Spinal cord (tissue), 10 donors: Measurements from ENCODE around the gene CAPN7. TPM values are rescaled to one million over a fixed set of nuclear protein-coding genes. Genes with fewer than 3 reads are reported as not detected.

Experiments used
- DNase-seq, 6 donors: peaks; one replicate each; pipeline versions ENCODE4 v3.0.0 to v3.0.0-alpha.2; 2013 to 2015; ENCODE audit warnings: low spot score in 6 of 6, low read depth in 4 of 6
- H3K27ac ChIP-seq: one replicate; pipeline ENCODE4 v1.5.1; 2013; ENCODE audit warnings: low read depth, low read length, control low read depth
- H3K27me3 ChIP-seq: one replicate; pipeline ENCODE4 v1.6.1; 2013; ENCODE audit warnings: low read length; ENCODE audit not compliant: control insufficient read depth, insufficient read depth
- H3K36me3 ChIP-seq: one replicate; pipeline ENCODE4 v1.6.1; 2013; ENCODE audit warnings: low read length; ENCODE audit not compliant: control insufficient read depth, insufficient read depth
- H3K4me1 ChIP-seq: one replicate; pipeline ENCODE4 v1.6.1; 2013; ENCODE audit warnings: low read length; ENCODE audit not compliant: control insufficient read depth, insufficient read depth
- H3K4me3 ChIP-seq: one replicate; pipeline ENCODE4 v1.5.1; 2013; ENCODE audit warnings: low read depth, low read length, control low read depth
- H3K9me3 ChIP-seq: one replicate; pipeline ENCODE4 v1.6.1; 2013; ENCODE audit warnings: low read length; ENCODE audit not compliant: control insufficient read depth, insufficient read depth
- WGBS: methylation state at CpG from one replicate; pipeline ENCODE4 v1.1.5; 2013; ENCODE audit warnings: missing lambda C conversion rate; ENCODE audit not compliant: insufficient coverage; 5-methylcytosine and 5-hydroxymethylcytosine counted together
- polyA plus RNA-seq, 2 donors: library from polyadenylated mRNA; unstranded; fragments of 120-200 nt; gene quantifications; one replicate each; pipeline ENCODE4 v1.2.1, GENCODE V29; 2013; ENCODE audit not compliant: insufficient read length in 2 of 2
- total RNA-seq, 2 donors: library from RNA; depleted of rRNA in 1 of 2; stranded (reverse); fragments of 120-200 nt in 1 of 2; fragments of >200 nt in 1 of 2; gene quantifications; one replicate each; pipeline versions ENCODE4 v1.2.3 to v1.2.4, GENCODE V29; 2013 to 2014
- donor health status: healthy.

The CAPN7 gene
- total and polyA plus RNA-seq, 4 donors = 36.3 to 59.4 (median 41.4) TPM

DNA sequence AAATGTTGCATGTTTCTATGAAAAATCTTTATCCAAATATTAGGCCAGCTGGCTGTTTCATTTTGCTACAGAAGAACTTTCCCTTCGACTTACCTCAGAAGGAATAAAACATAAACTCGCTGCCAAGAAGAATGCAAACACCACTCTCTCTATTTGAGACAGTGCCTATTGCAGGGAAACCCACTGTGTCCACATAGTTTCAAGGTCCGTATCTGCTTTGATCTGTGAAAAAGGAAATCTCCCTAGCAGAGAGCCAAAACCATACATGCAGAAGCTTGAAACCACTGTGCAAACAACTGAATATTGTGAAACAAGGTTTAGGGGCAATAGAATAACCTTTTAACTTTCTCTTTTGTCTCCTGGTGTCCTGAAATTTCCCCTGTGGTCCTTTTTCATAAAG is 35.0 kb upstream of the CAPN7 start:
- DNase-seq = peak in 1 of 6 donors; percentile 52
- Histone ChIP-seq H3K27me3 (no peaks in the 10 kb centered on the region), H3K36me3 (no peaks in the 10 kb centered on the region), H3K9me3 (no peaks in the 10 kb centered on the region), H3K4me3 (no peak overlapping the region), H3K27ac (peak overlapping the region; percentile 2), H3K4me1 (no peaks in the 10 kb centered on the region)
- WGBS = 45% methylated on average over 3 of the region's 3 CpGs

DNA sequence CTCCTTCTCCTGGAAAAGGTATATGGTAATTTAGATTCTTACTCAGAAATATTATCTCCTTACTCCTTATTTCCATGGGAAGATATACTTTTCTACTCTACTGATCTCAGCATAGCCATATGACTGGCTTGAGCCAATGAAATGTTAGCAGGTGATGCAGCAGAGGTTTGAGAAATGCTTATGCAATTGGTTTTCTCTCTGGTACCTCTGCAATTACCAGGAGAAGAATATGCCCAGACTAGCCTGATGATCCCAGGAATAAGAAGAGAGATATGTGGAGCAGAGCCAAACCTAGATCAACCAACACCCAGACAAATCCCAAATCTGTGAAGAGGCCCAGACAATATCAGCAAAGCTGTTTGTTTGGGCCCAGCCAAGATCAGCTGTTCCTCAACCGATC is 33.2 kb upstream of the CAPN7 start:
- H3K9me3 ChIP-seq = no peaks in the 10 kb centered on the region
- H3K27ac ChIP-seq = no peak overlapping the region
- no peaks in the 10 kb centered on the region for H3K36me3 ChIP-seq
- H3K4me1 ChIP-seq = no peaks in the 10 kb centered on the region
- no peak for DNase-seq
- H3K4me3 ChIP-seq = no peak overlapping the region
- no peaks in the 10 kb centered on the region for H3K27me3 ChIP-seq
- 89% methylated on average over 1 of the region's 1 CpG for WGBS

DNA sequence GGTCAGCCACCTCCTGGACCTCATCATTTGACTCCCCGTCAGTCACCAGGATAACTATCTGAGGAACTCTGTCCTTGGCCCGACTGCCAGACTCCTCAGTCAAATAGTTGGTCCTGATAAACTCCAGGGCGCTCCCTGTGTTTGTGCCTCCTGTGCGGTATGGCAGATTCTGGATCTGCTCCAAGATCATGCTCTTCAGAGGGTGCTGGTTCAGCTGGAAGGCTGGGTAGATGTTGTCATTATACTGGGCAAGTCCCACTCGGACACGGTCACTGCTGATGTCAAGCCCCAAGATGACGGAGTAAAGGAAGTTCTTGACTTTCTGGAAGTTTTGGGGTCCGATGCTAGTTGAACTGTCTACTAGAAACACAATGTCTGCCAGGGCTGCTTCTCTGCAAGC is 31.1 kb upstream of the CAPN7 start:
- Histone ChIP-seq H3K9me3 (no peaks in the 10 kb centered on the region), H3K36me3 (no peaks in the 10 kb centered on the region), H3K27ac (no peak overlapping the region), H3K4me1 (no peaks in the 10 kb centered on the region), H3K27me3 (no peaks in the 10 kb centered on the region), H3K4me3 (no peak overlapping the region)
- WGBS = 87% methylated on average over 8 of the region's 8 CpGs
- DNase-seq = no peak

DNA sequence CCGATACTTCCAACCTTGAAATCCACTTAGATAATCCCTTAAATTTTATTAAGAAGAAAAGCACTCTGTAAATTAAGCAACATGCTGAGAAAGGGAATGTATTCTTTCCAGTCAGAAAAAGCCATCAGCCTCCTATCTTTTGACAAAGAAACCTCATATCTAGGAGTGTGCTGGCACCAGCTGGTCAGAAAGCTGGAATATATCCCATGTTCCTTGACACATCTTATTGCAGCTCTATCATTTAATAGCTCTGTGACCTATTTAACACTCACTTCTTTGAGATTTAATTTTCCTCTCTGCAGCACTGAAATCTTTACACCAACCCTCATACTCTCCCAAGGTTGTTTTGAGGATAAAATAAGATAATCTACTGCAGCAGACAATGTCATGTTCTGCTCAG is 30.4 kb upstream of the CAPN7 start:
- H3K27ac ChIP-seq = no peak overlapping the region
- H3K27me3 ChIP-seq = no peaks in the 10 kb centered on the region
- peak in 1 of 6 donors; percentile 32 for DNase-seq
- no CpG with 5 or more reads among the region's 1 CpG for WGBS
- no peaks in the 10 kb centered on the region for H3K36me3 ChIP-seq
- H3K9me3 ChIP-seq = no peaks in the 10 kb centered on the region
- H3K4me1 ChIP-seq = no peaks in the 10 kb centered on the region
- H3K4me3 ChIP-seq = no peak overlapping the region

DNA sequence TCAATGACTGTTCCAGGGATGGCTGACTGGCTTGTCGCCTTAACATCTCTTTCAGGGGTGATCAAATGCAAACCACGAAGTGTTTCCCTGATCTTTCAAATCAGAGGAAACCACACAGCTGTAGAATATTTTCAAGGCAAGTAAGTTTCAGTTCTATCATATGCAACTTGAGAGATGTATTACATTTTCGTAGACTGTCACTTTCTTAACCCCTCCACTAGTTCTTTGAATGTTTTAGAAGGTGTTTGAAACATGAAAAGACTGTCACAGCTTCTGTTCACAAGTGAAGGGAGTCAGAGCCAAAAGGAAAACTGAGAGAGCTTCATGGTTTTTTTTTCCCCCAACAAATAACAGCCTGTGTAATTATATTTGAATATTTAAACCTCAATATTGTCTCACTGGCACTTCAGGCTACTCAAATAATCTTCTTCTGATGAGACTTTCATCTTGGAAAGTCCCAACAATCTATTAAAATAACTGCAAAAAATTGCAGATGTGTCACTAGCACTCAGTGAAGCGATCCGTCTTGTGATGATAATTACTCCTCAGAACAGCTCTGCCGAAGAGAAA is 25.9 kb upstream of the CAPN7 start:
- DNase-seq = no peak
- Histone ChIP-seq H3K27ac (no peak overlapping the region), H3K36me3 (no peaks in the 10 kb centered on the region), H3K4me3 (no peak overlapping the region), H3K4me1 (no peaks in the 10 kb centered on the region), H3K9me3 (no peaks in the 10 kb centered on the region), H3K27me3 (no peaks in the 10 kb centered on the region)
- 40% methylated on average over 2 of the region's 6 CpGs for WGBS

DNA sequence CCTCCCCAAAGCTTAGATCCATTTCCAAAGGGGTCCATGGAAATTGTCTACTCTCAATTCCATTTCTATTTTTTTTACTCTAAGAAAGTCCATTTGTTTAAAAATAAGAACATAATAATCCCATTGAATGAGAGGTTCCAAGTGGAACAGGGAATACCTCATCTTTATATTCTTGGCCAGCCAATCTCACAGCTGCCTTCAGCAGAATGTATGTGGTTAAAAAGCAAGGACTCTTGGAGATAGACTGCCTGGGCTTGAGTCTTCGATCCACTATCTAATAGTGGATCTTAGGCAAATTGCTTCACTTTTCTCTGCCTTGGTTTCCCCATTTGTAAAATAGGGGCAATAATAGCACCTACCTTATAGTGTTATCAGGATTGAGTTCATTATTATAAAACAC is 24.5 kb upstream of the CAPN7 start:
- H3K4me3 ChIP-seq = no peak overlapping the region
- no peak for DNase-seq
- H3K4me1 ChIP-seq = no peaks in the 10 kb centered on the region
- H3K36me3 ChIP-seq = no peaks in the 10 kb centered on the region
- no peaks in the 10 kb centered on the region for H3K27me3 ChIP-seq
- no peak overlapping the region for H3K27ac ChIP-seq
- no peaks in the 10 kb centered on the region for H3K9me3 ChIP-seq
- WGBS = no CpG with 5 or more reads among the region's 1 CpG

DNA sequence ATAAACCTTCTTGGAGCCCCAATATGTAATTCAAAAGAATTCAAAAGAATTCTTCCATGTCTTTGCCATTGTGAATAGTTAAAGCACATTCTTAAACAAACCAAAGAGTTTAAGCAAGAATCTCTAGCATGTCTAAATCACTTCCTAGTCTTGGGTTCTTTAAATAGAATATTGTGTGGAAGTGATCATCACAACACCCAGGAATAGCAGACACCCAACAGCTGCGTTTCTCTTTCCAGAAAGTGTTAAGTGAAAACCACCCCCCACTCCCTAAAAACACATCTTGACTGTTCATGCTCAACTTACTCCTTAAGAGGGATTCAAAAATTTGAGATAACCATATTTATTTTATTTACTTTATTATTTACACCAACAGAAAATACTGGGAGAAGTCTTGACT is 24.1 kb upstream of the CAPN7 start:
- Histone ChIP-seq H3K4me3 (no peak overlapping the region), H3K9me3 (no peaks in the 10 kb centered on the region), H3K36me3 (no peaks in the 10 kb centered on the region), H3K27me3 (no peaks in the 10 kb centered on the region), H3K4me1 (no peaks in the 10 kb centered on the region), H3K27ac (no peak overlapping the region)
- no peak for DNase-seq
- no CpG with 5 or more reads among the region's 1 CpG for WGBS

DNA sequence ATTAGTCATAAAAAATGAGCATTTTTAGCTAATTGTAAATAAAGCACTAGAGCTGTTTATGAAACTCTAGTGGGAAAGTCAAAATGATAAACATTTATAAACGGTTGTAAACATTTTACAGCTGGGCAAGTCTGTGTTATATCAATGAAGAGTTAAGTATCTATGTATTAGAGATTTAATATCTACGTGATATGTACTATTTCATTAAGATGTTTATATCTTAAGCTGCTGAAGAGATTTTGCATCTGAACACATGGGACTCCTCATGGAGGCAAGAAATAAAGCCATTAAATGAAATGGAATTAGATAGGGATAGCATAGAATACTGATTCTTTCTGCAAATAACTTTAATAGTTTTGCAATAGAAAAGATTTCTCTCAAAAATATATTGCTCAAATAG is 23.0 kb upstream of the CAPN7 start:
- no peaks in the 10 kb centered on the region for H3K9me3 ChIP-seq
- no CpG with 5 or more reads among the region's 2 CpGs for WGBS
- DNase-seq = no peak
- H3K4me3 ChIP-seq = no peak overlapping the region
- no peaks in the 10 kb centered on the region for H3K4me1 ChIP-seq
- H3K27ac ChIP-seq = no peak overlapping the region
- H3K27me3 ChIP-seq = no peaks in the 10 kb centered on the region
- H3K36me3 ChIP-seq = no peaks in the 10 kb centered on the region

DNA sequence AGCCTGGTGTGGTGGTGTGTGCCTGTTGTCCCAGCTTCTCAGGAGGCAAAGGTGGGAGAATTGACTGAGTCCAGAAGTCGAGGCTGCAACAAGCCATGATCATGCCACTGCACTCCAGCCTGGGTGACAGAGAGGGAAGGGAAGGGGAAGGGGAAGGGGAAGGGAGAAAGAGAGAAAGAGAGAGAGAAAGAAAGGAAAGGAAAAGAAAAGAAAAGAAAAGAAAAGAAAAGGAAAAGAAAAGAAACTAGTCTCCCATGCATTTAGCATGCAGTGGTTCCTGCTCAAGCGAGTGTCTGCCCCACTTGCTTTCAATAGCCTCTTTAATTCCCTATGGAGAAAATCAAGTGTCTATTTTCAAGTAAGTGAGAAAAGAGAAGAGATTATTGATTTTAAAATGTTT is 20.6 kb upstream of the CAPN7 start:
- Histone ChIP-seq H3K36me3 (no peaks in the 10 kb centered on the region), H3K4me1 (no peaks in the 10 kb centered on the region), H3K4me3 (no peak overlapping the region), H3K27me3 (no peaks in the 10 kb centered on the region), H3K27ac (no peak overlapping the region), H3K9me3 (no peaks in the 10 kb centered on the region)
- no peak for DNase-seq
- WGBS = 92% methylated on average over 1 of the region's 2 CpGs

DNA sequence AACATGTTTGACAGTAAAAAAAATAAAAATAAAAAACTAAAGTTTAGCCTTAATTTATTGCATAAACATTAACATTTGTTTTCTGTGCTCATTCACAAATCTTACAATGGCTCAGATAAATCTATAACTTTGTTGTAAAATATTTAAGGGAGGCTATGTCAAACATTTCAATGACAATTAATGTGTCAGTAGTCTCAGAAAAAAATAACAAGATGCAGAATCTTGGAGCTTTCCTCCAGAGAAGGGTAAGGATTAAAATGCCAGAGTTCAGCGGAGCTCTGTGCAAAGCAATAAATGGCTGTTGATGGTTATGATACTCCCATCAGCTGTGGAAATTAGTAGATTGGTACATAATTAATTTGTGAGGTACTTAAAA is 20.0 kb upstream of the CAPN7 start:
- no peak overlapping the region for H3K27ac ChIP-seq
- WGBS = no CpG with 5 or more reads among the region's 1 CpG
- H3K36me3 ChIP-seq = no peaks in the 10 kb centered on the region
- H3K27me3 ChIP-seq = no peaks in the 10 kb centered on the region
- no peaks in the 10 kb centered on the region for H3K9me3 ChIP-seq
- DNase-seq = no peak
- H3K4me3 ChIP-seq = no peak overlapping the region
- no peaks in the 10 kb centered on the region for H3K4me1 ChIP-seq
